Activated CD8-positive, alpha-beta memory T cell treated with anti-CD3 and anti-CD28 coated beads for 4 hours (primary cell): ENCODE results near the gene DPYD.

Source experiments
- DNase-seq, 2 donors: peaks; one replicate each; pipeline ENCODE4 v3.0.0-alpha.2; 2020; ENCODE audit warnings: low read depth in 2 of 2

DPYD gene

GRCh38 chr1:97693601-97694000, 227.2 kb downstream of the DPYD start:
- no peak for DNase-seq

- DNase-seq = no peak
These were observed 229.5 kb downstream of the DPYD start for GRCh38 chr1:97691325-97691724.

- no peak for DNase-seq
These were observed 235.5 kb downstream of the DPYD start for GRCh38 chr1:97685360-97685759.

- no peak for DNase-seq
These were observed 239.9 kb downstream of the DPYD start for GRCh38 chr1:97680894-97681293.

GRCh38 chr1:97680470-97680869, 240.4 kb downstream of the DPYD start:
- no peak for DNase-seq

- no peak for DNase-seq
These were observed 243.1 kb downstream of the DPYD start for GRCh38 chr1:97677702-97678101.

GRCh38 chr1:97674517-97674916, 246.3 kb downstream of the DPYD start:
- DNase-seq = no peak

- no peak for DNase-seq
These were observed 251.9 kb downstream of the DPYD start for GRCh38 chr1:97668945-97669344.

GRCh38 chr1:97660431-97661105, 260.3 kb downstream of the DPYD start:
- DNase-seq = no peak

GRCh38 chr1:97654876-97655585, 265.8 kb downstream of the DPYD start:
- no peak for DNase-seq

GRCh38 chr1:97651250-97651649, 269.6 kb downstream of the DPYD start:
- no peak for DNase-seq

- no peak for DNase-seq
These were observed 271.2 kb downstream of the DPYD start for GRCh38 chr1:97649591-97649990.

GRCh38 chr1:97647776-97648175, 273.1 kb downstream of the DPYD start:
- no peak for DNase-seq

GRCh38 chr1:97646071-97646470, 274.8 kb downstream of the DPYD start:
- no peak for DNase-seq

GRCh38 chr1:97640677-97641076, 280.2 kb downstream of the DPYD start:
- no peak for DNase-seq

- no peak for DNase-seq
These were observed 283.9 kb downstream of the DPYD start for GRCh38 chr1:97636941-97637340.

GRCh38 chr1:97634758-97635157, 286.1 kb downstream of the DPYD start:
- DNase-seq = no peak

GRCh38 chr1:97632776-97633175, 288.1 kb downstream of the DPYD start:
- no peak for DNase-seq

GRCh38 chr1:97632075-97632474, 288.8 kb downstream of the DPYD start:
- no peak for DNase-seq

- no peak for DNase-seq
These were observed 289.9 kb downstream of the DPYD start for GRCh38 chr1:97630948-97631347.

- no peak for DNase-seq
These were observed 290.6 kb downstream of the DPYD start for GRCh38 chr1:97630281-97630680.

GRCh38 chr1:97623220-97623619, 297.6 kb downstream of the DPYD start:
- DNase-seq = no peak

- DNase-seq = no peak
These were observed 298.9 kb downstream of the DPYD start for GRCh38 chr1:97621955-97622354.

- DNase-seq = no peak
These were observed 301.1 kb downstream of the DPYD start for GRCh38 chr1:97619706-97620105.
